GM18511 (cell line): ENCODE measurements around the gene PTK6.

Experiments
- ATAC-seq: cut with Tn5 transposase; IDR thresholded peaks from one replicate; pipeline ENCODE4 v1.9.1; 2021; ENCODE audit warnings: mild to moderate bottlenecking, moderate library complexity; ENCODE audit not compliant: unreplicated experiment

PTK6 gene

DNA sequence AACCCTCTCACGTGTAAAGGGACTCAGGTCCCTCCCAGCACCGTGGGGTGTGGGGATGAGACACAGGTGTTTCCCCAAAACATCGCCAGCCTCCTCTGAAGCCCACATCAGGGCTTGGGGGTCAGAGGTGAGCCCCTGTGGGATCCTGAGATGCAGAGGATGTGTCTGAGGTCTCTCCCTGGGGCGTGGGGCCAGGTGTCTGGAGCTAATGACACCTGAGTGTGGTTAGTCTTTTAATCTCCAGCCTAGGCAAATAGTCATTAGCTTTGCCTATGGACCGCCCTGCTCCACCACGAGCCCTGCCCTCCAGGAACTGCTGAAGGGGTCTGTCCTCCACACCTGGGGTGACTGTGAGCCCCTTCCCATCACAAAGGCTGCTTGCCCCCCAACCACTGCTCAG, 8.6 kb upstream of the PTK6 start:
- ATAC-seq, result no peak

DNA sequence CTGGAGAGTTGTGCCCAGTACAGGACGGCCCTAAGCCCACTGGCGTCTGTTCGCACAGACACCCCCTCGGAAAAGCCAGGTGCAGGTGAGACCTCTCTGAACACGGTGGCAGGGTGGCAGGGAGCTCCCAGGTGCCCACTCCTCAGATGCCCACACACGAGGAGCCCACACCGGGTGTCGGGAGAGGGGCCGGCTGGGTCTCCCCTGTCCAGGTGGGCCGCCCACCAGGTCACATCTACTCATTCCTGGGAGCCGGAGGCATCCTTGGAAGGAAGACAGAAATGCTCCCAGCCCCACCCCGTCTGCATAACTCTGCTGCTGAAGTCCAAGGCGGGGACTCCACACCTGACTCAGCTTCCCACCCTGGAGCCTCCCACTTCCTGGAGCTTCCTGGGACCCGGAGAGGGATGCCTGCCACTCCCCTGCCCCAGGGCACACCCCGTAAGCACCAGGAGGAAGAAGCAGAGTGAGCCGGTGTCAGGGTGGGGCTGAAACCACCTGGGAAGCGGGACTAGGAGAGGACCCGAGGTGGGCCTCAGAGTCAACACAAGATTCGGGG, 7.9 kb upstream of the PTK6 start:
- no peak for ATAC-seq

DNA sequence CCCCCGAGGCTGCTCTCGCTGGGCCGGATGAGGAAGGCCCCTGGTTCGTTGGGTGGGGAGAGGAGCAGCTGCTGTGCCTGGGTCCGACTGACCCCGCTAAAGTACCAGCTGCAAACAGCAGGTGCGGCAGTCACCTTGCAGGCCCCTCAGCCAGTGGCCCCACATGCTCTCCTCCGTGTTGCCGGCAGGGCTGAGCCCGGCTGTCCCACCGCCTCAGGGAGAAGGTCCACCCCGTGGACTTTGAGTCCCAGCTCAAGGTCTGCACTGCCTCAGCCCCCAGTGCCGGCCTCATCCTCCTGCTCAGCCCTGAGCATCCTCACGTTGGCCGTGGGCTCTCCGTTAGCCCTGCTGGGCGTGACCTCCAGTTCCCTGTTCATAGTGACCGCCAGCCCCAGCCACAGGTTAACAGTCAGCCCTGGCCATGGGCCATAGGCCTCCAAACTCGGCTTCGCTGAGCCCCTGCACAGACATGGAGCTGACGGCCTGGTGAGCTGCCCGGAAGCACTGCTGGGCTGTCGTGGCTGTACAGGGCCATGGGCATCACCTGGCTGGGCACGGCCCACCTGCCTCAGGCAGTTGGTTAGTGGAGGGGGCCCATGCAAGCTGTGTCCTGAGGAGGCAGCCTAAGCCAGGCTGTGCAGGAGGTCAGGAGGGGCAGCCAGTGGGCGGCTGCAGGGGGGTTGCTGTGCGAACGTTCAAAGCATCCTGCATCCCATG, 7.2 kb upstream of the PTK6 start:
- ATAC-seq, result no peak

DNA sequence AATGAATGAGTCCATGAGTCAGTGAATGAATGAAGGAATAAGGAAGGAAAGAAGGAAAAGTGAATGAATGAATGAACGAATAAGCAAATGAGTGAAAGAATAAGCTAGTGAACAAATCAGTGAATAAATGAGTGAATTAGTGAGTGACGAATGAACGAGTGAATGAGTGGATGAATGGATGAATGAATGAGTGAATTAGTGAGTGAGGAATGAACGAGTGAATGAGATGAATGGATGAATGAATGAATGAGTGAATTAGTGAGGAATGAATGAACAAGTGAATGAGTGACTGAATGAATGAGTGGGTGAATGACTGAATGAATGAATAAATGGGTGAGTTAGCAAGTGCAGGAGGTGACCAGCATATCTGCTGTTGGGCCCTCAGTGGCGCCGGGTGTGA, 6.6 kb upstream of the PTK6 start:
- ATAC-seq, result no peak

DNA sequence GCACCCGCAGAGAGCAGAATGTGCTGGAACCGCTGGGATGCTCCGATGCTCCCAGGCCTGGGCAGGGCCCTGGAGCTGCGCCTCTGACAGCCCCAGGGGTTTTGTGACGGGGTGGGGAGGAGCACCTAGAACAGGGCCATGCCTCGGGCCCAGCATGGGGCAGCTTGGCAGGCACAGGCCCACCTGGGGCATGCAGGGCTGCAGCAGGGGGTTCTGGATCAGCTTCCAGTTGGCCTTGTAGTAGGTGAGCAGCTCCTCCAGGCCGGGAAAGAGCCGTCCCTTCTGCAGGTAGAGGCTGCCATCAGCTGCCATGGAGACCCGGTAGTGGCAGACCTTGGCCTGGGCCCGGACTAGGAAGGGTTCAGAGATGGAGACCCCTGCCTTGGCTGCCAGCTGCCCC, 6.0 kb upstream of the PTK6 start:
- no peak for ATAC-seq

DNA sequence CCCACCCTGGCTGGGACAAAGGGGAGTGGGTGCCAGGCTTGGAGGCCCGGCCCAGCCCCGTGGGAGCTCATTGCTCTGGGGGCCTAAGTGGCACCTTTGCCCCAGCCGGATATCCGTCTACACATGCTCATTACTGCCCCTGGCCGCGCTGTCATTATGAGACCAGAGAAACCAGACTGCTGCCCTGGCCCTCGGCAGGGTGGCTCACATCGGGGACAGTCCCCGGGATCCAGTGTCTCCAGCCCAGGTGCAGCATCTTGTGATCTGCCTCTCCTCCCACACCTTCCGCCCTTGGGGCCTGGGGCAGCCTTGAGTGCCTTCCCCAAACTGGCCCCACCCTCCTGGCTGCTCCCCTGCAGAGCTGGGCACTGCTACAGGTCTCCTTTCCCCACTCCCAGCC, 5.5 kb upstream of the PTK6 start:
- ATAC-seq, result no peak

DNA sequence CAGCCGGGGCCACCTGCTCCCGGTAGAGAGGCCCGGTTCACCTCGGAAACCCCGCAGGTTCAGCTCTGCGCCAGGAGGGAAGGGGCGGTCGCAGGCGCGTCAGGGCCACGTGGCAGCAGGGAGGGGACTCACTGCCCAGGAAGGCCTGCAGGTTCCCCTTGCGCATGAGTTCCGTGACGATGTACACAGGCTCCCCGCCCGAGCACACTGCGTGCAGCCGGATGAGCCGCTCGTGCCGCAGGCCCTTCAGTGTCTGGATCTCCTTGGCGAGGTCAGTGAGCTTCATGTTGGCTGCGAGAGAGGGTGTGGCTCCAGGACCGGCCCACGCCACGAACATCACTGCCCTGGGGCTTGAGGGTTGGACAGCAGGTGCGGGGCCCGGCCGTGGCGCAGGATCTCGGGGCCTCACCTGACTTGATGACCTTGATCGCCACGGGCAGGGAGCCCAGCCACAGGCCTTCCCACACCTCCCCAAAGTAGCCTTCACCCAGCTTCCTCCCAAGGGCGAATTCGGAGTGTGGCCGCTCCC, 4.9 kb upstream of the PTK6 start:
- ATAC-seq, result no peak

DNA sequence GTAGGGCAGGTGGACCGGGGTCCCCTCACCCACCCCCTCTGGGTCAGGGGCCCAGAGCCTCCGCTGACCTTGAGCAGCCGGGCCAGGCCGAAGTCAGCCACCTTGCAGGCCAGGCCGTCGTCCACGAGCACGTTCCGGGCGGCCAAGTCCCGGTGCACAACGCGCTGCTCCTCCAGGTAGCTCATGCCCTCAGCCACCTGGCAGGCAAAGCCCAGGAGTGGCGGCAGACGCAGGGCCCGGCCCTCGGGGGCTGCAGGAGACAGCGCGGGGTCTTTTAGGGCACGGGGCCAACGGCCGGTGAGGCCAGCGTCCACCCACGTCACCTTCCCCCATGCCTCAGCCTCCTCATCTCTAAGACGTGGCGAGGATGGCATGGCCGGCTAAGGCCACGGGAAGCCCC, 4.2 kb upstream of the PTK6 start:
- no peak for ATAC-seq

DNA sequence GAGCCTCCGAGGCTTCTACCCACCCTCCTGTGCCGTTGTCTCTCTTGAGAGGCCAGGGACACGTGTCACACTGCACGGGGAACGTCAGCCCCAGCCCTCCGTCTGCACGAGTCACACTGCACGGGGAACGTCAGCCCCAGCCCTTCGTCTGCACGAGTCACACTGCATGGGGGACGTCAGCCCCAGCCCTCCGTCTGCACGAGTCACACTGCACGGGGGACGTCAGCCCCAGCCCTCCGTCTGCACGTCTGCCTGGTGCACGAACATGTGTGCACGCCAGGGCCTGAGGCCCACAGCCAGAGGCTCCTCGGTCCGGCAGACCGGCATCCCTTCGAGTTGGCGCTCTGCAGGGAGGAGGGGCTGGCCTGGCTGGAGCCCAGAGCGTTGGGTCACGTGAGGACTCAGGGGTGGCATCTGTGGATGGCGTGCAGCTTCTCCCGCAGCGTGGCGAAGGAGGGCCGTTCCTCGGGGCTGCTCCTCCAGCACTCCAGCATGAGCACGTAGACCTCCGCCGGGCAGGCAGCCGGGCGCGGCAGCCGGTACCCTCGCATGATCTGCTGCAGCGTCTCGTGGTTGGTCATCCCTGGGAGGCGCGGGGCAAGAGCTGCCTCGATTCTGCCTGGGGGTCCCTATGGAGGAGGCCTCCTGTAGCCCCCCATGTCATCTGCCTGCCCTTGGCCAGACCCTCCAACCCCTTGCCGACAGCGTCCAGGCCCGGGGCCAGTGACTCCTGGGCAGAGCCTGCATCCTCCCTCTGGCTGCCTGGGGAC, 3.4 kb upstream of the PTK6 start:
- ATAC-seq, result no peak

DNA sequence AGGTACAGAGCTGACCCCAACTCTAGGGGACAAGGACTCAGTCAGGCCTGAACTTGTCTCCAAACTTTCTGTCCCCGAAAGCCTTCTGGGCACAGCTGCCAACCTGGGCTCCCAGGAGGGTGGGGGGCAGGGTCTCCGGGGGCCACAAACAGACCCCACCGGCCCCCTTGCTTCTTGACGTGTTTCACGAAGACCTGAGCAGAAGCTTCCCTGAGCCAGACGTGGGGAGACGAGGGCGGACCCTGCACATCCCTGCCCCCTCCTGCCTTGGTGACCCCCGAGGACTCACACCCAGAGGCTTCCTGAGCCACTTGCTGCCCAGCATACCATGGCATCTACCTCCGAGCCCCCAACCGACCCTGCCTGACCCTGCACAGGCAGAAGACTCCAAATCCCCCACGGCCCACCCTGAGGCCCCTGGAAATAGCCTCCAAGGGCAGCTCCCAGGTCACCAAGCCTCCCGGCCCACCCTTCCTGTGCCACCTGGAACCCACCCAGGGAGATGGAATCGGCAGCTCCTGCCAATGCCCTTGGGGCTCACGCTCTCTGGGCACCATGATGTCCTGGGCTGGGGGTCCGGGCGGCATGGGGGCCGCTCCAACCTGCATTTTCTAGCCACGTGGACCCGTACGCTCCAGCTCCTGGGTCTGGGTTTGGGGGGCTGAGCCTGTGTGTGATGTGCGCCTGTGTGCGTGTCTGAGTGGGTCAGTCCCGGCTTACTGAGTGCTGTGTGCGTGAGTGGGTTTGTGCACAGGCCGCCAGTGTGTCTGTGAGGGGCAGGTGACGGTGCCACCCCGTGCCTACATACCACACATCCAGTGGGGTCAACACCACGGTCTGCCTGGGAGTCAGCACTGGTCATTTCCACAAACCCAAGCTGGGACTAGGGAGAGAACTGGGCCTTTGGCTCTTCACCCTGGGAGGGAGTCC, 2.5 kb upstream of the PTK6 start:
- no peak for ATAC-seq

DNA sequence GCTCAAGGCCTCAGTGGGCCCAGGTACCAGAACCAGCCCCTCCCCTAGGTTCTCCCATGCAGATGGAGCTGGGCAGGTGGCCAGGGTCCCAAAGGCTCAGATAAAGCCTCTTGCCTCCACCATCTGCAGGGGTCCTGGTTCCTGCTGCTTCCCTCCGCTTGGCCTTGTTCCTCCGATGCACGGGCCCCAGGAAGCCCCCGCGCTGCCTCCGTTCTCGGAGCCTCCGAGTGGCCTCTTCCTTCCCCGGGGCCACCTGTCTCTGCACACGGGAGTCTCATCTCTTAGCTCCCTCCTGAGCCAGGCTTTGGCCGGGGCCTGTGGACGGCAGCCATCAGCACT, 1.9 kb upstream of the PTK6 start:
- no peak for ATAC-seq

DNA sequence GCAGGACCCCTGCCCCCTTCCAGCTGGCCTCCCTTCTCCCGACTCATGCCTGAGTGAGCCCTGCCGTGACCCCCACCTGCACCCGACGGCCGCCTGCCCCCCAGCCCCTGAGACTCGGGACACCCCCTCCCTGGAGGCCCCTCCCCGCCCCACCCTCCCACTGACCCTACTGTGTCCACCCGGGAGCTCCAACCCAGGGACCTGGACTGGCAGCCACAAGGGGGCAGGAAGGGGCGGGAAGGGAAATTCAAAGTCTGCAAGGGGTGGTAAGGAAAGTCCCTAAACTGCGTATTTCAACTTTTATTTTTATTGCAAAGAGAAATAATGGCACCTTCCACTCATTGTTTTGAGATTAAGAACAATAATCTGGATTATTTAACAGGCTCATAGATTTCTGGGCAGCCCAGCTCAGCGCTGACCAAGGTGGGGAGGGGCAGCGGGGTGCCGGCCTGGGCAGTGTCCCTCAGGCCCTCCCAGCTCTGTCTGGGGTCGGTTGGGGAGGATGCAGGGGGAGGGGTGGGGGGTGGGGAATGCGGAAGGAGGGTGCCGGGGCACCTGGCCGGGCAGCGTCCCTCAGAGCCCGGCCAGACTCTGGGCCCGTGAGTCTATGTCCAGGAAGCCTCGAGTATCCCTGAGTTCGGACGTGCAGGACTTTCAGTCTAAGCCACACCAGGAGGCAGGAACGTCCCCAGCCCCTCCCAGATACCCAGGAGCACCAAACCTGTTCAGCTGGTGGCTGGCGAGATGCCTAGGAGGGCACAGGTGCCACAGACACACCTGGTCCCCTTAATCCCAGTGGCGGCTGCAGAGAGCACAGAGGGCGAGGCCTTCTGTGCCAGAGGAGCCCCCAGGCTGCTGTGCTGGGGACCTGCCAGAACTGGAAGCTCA, 1.3 kb upstream of the PTK6 start:
- ATAC-seq, result no peak

DNA sequence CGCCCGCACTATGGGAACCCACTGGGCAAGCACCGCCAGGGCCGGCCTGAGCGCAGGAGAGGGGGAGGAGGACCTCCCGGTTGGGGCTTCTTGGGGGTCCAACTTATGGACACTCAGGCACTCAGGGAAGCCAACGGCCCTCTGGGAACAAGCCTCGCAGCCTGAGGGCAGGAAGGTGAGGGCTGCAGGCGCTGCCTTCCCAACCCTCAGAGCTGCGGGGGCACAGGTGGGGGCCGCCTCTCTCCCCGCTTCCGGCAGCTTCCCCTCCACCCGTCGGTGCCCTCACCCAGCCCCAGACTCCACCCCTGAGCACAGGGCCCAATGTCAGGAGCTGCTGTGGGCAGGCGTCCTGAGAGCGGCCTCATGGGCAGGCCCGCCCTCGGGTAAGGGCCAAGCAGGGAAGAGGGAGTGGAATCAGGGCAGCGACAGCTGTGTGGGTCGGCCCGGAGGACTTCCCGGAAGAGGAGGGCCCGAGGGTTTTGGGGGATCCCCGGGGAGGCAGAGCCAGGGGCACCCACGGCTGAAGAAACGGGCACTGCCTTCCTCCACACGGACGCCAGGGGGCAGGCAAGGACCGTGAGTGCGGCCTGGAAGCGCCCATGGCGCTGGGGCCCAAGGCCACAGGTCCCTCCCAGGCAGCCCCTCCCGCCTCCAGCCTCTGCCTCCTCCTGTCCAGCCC, 488 bp upstream of the PTK6 start:
- peak; percentile 89 for ATAC-seq

DNA sequence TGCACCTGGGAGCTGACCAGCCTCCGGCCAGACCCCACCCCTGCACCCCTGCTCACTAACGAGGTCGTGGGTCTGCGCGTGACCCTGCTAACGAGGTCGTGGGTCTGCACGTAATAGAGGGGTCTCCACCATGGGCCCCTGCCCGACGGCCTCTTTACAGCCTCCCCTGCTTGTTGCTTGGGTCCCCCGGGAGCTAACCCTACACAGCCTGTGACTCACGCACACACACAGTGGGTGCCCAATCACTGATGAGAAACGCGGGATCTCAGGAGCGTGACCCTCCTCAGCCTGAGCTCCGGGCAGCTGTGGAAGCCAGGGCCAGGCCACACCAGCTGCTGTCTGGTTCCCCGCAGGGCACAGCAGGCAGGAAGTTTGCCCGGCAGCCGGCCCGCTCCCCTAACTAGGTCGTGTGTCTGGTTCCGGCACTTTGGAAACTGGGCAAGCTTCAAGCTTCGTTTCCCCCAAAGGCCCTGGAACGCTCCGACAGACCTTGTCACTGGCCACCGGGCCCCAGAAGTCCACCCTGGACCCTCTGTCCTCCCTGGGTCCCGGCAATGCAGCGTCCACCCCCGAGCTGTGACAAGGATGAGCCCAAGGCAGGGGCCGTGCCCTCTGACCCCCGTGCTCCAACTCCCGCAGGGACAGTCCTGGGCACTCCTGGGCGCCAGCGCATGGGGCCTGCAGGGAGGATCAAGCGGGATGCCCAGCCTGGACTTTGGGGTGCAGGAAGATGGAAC, 767 bp downstream of the PTK6 start:
- no peak for ATAC-seq

DNA sequence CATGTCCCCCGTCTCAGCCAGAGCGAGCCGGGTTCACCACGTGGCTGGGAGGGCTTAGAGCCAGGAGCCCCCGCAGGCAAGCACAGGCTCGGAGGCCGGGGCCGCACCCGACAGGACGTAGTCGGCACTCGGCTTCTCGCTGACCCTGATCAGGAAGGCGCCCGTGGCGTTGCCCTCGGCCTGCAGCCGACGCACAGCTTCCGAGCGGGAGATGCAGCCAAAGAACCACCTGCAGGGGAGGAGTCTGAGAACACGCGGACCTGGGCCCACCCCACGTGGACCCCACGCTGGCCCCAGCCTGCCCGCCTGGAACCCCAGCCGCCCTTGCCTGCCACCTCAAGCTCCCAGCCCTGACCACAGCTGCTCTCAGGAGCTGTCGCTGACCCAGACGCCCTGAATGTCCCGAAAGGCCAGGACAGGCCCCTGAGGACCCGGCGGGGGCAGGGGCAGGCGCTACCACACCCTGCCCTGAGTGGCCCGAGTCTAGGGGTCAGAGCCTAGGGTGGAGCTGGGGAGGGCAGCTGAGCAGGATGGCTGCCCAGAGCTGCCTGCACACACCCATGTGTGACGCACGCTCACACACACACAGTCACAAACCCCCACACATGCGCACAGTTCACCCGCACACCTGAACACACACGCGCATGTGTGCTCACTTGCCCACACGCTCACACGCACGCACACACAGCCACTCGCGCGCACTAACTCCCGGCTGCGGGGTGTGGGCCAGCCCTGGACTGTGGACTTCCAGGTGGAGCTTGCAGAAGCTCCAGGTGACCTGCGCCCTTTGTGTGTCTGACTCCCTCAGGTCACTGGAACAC, 2.1 kb downstream of the PTK6 start:
- ATAC-seq, result no peak

DNA sequence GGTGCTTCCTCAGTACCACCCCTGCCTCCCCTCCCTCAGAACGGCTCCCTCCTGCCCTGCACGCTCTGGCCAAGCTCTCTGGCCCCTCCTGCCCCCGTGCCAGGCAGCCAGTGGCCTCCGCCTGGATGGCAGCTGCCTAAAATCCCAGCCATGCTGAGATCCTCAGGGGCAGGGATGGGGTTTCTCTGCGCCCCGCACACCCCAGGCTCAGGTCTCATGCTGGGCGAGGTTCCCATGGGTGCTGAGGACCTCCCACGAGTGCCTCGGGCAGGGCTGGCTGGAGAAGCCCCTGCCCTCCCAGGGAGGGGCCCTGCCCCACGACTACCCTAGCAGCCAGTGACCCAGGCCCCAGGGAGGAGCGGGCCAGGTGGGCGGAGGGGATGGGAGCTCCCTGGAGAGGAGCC, 2.7 kb downstream of the PTK6 start:
- ATAC-seq, result no peak

DNA sequence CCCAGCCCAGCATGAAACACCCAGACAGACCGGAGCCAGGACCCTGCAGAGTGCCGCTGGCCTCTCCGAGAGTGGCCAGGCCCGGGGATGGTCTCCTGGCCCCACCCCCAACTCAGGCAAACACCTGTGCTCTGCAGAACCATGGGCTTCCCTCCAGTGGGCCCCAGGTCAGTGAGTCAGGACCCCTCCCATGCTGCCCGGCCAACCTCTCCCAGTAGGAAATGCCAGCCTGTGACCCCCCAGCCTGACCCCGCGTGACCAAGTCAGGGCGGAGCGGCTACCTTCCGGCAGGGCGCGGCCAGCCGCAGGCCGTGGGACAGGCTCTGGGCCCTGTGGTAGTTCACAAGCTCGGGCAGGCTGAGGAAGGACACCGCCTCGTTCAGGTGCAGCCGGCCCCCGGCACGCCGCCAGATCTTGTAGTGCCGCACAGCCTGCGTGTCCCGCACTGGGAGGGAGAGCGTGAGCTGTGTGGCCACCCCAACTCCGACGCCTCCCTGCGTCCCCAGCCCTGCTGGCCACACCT, 3.2 kb downstream of the PTK6 start:
- no peak for ATAC-seq

DNA sequence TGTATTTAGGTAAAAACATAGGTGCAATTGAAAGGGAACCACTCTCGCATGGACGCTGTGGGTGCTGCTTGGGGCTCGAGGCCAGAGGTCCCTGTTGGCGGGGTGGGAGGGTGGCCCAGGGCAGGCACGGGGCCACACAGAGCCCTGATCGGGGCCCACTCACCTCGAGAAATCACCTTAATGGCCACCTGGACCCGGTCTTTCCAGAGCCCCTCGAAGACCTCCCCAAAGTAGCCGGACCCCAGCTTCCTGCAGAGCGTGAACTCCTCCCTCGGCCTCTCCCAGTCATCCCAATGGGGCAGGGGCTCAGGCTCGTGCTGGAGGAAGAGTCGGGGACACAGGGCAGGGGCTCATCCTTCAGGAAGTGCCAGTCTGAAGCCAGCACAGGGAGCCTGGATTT, 3.8 kb downstream of the PTK6 start:
- ATAC-seq, result no peak
